Stimulated activated CD4-positive, alpha-beta T cell treated with anti-CD3 and anti-CD28 coated beads, Interleukin-4, amount 100 ng/mL, for 24 hours (primary cell): ENCODE results near the gene ZNF398.
"Not testable (repeated sequence)": the region's sequence is repeated elsewhere in the genome, so short reads cannot be mapped to it uniquely, and the experiment has no call there.

Experiments
- DNase-seq: peaks from one replicate; pipeline ENCODE4 v3.0.0-alpha.2; 2020

Gene ZNF398, protein sequence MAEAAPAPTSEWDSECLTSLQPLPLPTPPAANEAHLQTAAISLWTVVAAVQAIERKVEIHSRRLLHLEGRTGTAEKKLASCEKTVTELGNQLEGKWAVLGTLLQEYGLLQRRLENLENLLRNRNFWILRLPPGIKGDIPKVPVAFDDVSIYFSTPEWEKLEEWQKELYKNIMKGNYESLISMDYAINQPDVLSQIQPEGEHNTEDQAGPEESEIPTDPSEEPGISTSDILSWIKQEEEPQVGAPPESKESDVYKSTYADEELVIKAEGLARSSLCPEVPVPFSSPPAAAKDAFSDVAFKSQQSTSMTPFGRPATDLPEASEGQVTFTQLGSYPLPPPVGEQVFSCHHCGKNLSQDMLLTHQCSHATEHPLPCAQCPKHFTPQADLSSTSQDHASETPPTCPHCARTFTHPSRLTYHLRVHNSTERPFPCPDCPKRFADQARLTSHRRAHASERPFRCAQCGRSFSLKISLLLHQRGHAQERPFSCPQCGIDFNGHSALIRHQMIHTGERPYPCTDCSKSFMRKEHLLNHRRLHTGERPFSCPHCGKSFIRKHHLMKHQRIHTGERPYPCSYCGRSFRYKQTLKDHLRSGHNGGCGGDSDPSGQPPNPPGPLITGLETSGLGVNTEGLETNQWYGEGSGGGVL

GRCh38 chr7:149147072-149147751, at the start of gene ZNF398:
Gene ZNF398 (plus strand): TSS chr7:149147453. CDS start chr7:149147743, 290 bp downstream.
- peak; percentile 79 for DNase-seq

GRCh38 chr7:149099058-149099457, 48.2 kb upstream of the ZNF398 start:
- no peak for DNase-seq

GRCh38 chr7:149100821-149101220, 46.4 kb upstream of the ZNF398 start:
- DNase-seq, result no peak

DNA sequence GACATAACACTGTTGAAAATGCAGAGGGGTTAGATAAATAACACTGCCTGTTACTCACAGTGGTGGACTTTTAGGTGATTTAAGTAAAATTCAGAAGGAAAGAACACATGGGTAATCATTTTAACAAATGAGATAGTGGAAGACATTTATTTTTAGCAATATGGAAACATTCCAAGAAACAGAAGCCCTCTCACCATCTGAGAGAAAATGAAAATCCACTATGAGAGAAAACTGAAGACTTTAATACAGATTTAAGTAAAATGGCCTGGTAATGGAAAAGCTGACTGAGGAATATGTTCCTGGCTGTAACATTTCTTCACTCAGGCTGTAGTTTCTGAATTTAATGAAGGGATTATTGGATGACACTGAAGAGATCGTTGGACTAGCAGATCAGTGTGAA, 44.6 kb upstream of the ZNF398 start:
- no peak for DNase-seq

- no peak for DNase-seq
Measured at GRCh38 chr7:149103424-149103823, 43.8 kb upstream of the ZNF398 start.

GRCh38 chr7:149104214-149104613, 43.0 kb upstream of the ZNF398 start:
- DNase-seq, result no peak

DNA sequence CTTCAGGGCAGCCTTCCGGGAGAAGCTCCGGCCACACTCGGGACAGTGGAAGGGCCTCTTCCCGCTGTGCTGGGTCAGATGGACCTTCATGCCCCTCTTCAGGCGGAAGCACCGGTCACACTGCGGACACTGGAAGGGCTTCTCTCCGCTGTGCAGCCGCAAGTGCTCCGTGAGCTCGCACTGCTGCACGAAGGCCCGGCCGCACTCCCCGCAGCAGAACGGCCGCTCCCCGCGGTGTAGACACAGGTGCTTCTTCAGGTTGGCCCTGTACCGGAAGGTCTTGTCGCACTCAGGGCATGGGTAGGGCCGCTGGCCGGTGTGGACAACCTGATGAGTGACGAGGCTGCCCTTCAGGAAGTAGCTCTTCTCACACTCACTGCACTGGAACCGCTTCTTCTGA, 42.5 kb upstream of the ZNF398 start:
- DNase-seq, result no peak

GRCh38 chr7:149109969-149110368, 37.3 kb upstream of the ZNF398 start:
- DNase-seq, result no peak

- DNase-seq, result no peak
Measured at GRCh38 chr7:149125189-149125862, 21.9 kb upstream of the ZNF398 start.

DNA sequence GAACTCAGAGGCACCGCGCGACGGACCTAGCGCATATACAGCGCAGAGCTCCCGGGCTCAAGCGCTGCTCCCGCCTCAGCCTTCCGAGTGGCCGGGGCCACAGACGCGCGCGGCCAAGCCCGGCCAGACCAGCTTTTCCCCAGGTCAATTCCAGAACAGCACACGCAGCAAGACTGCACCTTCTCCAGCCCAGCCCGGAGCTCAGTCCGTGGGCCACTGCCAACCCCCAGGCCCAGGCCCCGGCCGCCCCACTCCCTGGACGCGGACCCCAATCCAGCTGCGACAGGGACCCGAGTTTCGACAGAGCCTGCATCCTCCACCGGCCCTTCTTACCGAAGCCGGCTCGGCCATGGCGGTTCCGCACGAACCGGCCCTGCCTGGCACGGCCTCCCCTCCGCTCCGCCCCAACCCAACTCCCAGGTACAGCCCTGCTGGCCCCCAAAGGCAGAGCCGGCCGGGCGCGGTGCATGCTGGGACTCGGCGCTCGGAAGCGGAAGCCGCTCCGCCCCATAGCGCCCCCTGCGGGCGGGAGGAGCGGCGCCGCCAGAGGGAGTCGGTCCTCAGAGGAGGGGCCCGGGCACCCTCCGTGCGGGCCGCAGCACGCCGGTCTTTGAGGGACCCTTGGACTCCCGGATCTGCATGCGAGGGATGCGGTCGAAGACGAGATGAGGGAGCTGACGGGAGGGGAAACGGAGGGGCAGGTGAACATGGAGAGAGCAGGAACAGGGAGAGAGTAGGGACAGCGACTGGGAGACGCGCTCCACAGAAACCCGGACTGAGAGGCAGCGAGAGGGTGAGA, 21.2 kb upstream of the ZNF398 start, which contains the start of gene ZNF425:
Gene ZNF425 (minus strand): TSS at position 462 of the 799 bp plus-strand sequence. CDS start 111 bp downstream, at position 351.
- peak; percentile 94 for DNase-seq

DNA sequence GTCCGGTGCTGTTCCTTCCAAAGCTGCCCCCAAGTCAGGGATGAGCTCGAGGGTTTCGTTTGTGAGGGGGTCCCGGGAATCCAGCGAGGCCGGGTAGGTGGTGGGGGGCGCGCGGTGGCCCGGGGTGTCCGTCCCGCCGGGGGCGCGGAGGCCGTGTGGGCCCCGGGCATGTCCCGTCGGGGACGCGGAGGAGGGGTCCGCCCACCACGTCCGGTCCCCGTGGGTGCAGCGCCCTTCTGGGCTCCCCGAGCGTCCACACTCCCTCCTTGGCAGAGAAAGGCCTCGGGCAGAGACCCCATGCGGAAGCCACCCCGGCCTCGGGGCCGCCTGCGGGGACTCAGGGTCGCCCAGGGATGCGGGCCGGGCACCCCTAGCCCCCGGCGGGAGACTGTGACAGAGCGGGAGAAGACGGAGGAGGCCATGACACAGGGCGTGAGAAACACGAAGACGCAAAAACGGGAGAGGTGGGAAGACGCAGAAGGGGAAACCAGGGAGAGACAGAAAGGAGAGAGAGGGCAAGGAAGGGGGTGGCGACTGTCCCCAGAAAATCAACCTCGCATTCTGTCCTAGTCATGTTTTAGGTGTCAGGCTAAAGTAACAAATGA, 20.5 kb upstream of the ZNF398 start:
- DNase-seq, result peak; percentile 59

- DNase-seq, result no peak
Measured at GRCh38 chr7:149130572-149131198, 16.6 kb upstream of the ZNF398 start.

DNA sequence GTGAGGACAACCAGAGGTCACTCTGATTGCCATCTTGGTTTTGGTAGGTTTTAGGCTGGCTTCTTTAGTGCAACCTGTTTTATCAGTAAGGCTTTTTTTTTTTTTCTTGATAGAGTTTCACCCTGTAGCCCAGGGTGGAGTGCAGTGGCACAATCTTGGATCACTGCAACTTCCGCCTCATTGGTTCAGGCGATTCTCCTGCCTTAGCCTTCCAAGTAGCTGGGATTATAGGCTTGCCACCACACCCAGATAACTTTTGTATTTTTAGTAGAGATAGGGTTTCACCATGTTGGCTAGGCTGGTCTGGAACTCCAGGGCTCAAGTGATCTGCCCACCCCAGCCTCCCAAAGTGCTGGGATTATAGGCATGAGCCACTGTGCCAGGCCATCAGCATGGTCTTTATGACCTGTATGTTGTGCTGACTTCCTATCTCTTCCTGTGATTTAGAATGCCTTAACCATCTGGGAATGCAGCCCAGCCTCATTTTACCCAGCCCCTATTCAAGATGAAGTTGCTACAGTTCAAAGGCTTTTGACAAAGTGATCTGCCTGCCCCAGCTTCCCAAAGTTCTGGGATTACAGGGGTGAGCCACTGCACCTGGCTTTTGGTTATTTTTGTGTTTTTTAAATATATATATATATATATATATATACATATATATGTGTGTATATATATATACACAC, 14.1 kb upstream of the ZNF398 start:
- DNase-seq, result no peak

DNA sequence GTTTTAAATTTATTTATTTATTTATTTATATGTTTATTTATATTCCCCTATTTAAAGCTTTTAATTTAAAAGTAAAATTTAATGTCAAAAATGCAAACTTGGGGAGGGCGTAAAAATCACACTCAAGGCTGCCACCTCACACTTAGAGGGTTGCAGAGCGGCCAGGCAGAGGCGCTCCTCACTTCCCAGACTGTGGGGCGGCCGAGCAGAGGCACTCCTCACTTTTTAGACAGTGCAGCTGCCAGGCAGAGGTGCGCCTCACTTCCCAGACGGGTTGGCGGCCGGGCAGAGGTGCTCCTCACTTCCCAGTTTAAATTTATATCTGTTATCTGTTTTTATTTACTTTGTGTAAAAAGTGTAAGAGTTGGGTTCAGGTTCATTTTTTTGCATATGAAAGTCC, 11.1 kb upstream of the ZNF398 start:
- DNase-seq, result no peak

GRCh38 chr7:149140831-149141230, 6.4 kb upstream of the ZNF398 start:
- no peak for DNase-seq

GRCh38 chr7:149141893-149142292, 5.4 kb upstream of the ZNF398 start:
- DNase-seq, result no peak

DNA sequence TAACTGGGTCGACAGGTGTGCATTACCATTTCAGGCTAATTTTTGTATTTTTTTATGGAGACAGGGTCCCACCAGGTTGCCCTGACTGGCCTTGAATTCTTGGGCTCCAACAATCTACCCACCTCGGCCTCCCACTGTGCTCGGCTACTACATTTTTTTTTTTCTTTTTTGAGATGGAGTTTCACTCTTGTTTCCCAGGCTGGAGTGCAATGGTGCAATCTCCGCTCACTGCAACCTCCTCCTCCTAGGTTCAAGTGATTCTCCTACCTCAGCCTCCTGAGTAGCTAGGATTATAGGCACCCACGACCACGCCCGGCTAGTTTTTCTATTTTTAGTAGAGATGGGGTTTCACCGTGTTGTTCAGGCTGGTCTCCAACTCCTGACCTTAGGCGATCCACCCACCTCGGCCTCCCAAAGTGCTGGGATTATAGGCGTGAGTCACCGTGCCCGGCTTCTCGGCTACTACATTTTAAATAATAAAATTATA, 2.8 kb upstream of the ZNF398 start:
- not testable (repeated sequence) for DNase-seq

DNA sequence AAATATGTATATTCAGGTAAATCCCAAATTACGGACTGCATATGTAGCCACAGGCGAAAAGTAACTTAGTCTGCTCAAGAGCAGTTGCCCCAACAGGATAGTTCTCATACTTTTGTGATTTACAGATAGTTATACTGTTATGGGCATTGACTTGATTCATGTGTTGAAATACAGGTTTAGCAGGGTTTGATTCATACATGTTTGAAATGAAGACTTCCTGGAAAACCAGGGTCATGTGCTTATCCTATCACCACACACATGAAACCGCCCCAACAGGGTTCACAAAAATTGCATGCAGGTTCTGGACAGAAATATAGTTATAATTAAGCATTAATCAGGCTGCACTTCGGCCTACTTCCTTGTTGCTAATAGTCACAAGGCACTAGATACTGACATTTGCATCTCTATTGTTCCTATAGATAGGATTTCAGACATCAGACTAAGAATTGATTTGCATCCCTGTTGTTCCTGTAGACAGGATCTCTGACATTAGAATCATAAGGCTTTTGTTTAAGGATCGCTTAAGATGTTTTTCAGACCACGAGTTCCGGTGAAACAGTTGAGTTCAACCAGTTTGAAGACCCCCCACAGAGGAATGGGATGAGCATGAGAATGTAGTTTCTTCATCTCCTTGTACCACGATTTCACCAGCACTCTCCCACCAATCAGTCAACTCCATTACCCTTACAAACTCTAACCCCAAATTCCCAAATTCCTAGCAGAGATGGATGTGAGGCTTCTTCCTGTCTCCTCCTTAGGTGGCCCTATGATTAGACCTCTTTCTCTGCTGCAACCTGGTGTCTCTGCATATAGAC, 2.0 kb upstream of the ZNF398 start:
- DNase-seq, result no peak
